ENCODE results near the gene IL36RN.

Gene IL36RN

GRCh38 chr2:113098041-113098440 lies 39.0 kb downstream of the IL36RN start:
- ChIA-PET CTCF (interaction anchor here (0.6 to 1.1 kb wide), 2 partner anchors 17 to 19 kb away, joined by 3 read pairs; no protein-coding TSS in a partner anchor), POLR2A (no interaction called here)
- no peak for DNase-seq (ENCODE audit: extremely low spot score)
- TF ChIP-seq ARNT (IDR thresholded peaks at IDR 0.05) (no peak), BHLHE40 (IDR thresholded peaks at IDR 0.05; ENCODE audit: borderline replicate concordance) (no peak), HDGF (IDR thresholded peaks at IDR 0.05; ENCODE audit: borderline replicate concordance) (no peak), ELF4 (IDR thresholded peaks at IDR 0.05) (no peak), FOXA1 (IDR thresholded peaks at IDR 0.05) (no peak), ZNF384 (IDR thresholded peaks at IDR 0.05) (no peak)

DNA sequence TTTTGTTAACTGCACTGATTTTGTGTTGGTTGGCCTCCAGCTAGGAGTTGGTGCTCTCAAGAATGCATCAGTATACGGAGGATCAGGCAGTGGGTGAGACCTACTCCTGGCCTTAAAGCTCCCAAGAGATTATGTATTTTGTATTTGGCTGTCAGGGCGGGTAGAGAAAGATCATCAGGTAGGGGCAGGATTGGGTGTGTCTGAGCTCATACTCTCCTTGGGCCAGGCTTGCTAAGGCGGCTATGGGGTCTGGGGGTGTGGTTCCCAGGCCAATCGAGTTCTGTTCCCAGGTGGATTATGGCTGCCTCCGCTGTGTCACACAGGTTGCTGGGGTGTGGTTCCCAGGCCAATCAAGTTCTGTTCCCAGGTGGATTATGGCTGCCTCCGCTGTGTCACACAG lies 39.5 kb downstream of the IL36RN start:
- TF ChIP-seq ZNF384 (IDR thresholded peaks at IDR 0.05) (no peak), FOXK2 (IDR thresholded peaks at IDR 0.05) (no peak), SP1 (IDR thresholded peaks at IDR 0.05) (no peak), LEF1 (IDR thresholded peaks at IDR 0.05; ENCODE audit: borderline replicate concordance) (no peak), ELF4 (IDR thresholded peaks at IDR 0.05) (no peak), ARNT (IDR thresholded peaks at IDR 0.05) (no peak), NFRKB (IDR thresholded peaks at IDR 0.05) (no peak), FOXM1 (IDR thresholded peaks at IDR 0.05; ENCODE audit: borderline replicate concordance) (no peak), L3MBTL2 (conservative IDR thresholded peaks at IDR 0.05) (no peak), HDGF (IDR thresholded peaks at IDR 0.05; ENCODE audit: borderline replicate concordance) (no peak), SUZ12 (IDR thresholded peaks at IDR 0.05) (no peak), CTBP1 (IDR thresholded peaks at IDR 0.05; ENCODE audit: borderline replicate concordance) (no peak), FOXA1 (IDR thresholded peaks at IDR 0.05) (no peak), PKNOX1 (IDR thresholded peaks at IDR 0.05) (no peak), TARDBP (IDR thresholded peaks at IDR 0.05) (no peak)
- no peak for DNase-seq (ENCODE audit: extremely low spot score)
- CTCF ChIA-PET: interaction anchor here (1.1 kb wide), 1 partner anchor 18 kb away, joined by 3 read pairs; no protein-coding TSS in a partner anchor
- POLR2A ChIA-PET: no interaction called here

- ChIA-PET CTCF (no interaction called here), POLR2A (interaction anchor here (0.6 kb wide), 1 partner anchor 8 kb away, joined by 3 read pairs; no protein-coding TSS in a partner anchor)
- no peak for DNase-seq (ENCODE audit: extremely low spot score)
- TF ChIP-seq BHLHE40 (IDR thresholded peaks at IDR 0.05; ENCODE audit: borderline replicate concordance) (no peak), FOXK2 (IDR thresholded peaks at IDR 0.05) (no peak), HDGF (IDR thresholded peaks at IDR 0.05; ENCODE audit: borderline replicate concordance) (no peak), TARDBP (IDR thresholded peaks at IDR 0.05) (no peak), FOXA1 (IDR thresholded peaks at IDR 0.05) (no peak), CTBP1 (IDR thresholded peaks at IDR 0.05; ENCODE audit: borderline replicate concordance) (no peak), NFRKB (IDR thresholded peaks at IDR 0.05) (no peak), ARNT (IDR thresholded peaks at IDR 0.05) (no peak), ELF4 (IDR thresholded peaks at IDR 0.05) (no peak), L3MBTL2 (conservative IDR thresholded peaks at IDR 0.05) (no peak), PKNOX1 (IDR thresholded peaks at IDR 0.05) (no peak), LEF1 (IDR thresholded peaks at IDR 0.05; ENCODE audit: borderline replicate concordance) (no peak), SUZ12 (IDR thresholded peaks at IDR 0.05) (no peak), FOXM1 (IDR thresholded peaks at IDR 0.05; ENCODE audit: borderline replicate concordance) (no peak), SP1 (IDR thresholded peaks at IDR 0.05) (no peak), ZNF384 (IDR thresholded peaks at IDR 0.05) (no peak)
These were observed 43.1 kb downstream of the IL36RN start for GRCh38 chr2:113102133-113102532.

- CTCF ChIA-PET: no interaction called here
- no peak for DNase-seq (ENCODE audit: extremely low spot score)
- no peak for TF ChIP-seq TARDBP (IDR thresholded peaks at IDR 0.05)
- TF ChIP-seq ZNF384 (IDR thresholded peaks at IDR 0.05): no peak
- TF ChIP-seq BHLHE40 (IDR thresholded peaks at IDR 0.05; ENCODE audit: borderline replicate concordance): no peak
- TF ChIP-seq SP1 (IDR thresholded peaks at IDR 0.05): no peak
- TF ChIP-seq PKNOX1 (IDR thresholded peaks at IDR 0.05): no peak
- no peak for TF ChIP-seq CTBP1 (IDR thresholded peaks at IDR 0.05; ENCODE audit: borderline replicate concordance)
- no peak for TF ChIP-seq FOXK2 (IDR thresholded peaks at IDR 0.05)
- no peak for TF ChIP-seq SUZ12 (IDR thresholded peaks at IDR 0.05)
- TF ChIP-seq FOXM1 (IDR thresholded peaks at IDR 0.05; ENCODE audit: borderline replicate concordance): no peak
- no peak for TF ChIP-seq ARNT (IDR thresholded peaks at IDR 0.05)
- no peak for TF ChIP-seq ELF4 (IDR thresholded peaks at IDR 0.05)
- no peak for TF ChIP-seq FOXA1 (IDR thresholded peaks at IDR 0.05)
- TF ChIP-seq LEF1 (IDR thresholded peaks at IDR 0.05; ENCODE audit: borderline replicate concordance): no peak
- TF ChIP-seq HDGF (IDR thresholded peaks at IDR 0.05; ENCODE audit: borderline replicate concordance): no peak
- TF ChIP-seq NFRKB (IDR thresholded peaks at IDR 0.05): no peak
- no peak for TF ChIP-seq L3MBTL2 (conservative IDR thresholded peaks at IDR 0.05)
- POLR2A ChIA-PET: no interaction called here
These were observed 44.3 kb downstream of the IL36RN start for GRCh38 chr2:113103277-113103676.

DNA sequence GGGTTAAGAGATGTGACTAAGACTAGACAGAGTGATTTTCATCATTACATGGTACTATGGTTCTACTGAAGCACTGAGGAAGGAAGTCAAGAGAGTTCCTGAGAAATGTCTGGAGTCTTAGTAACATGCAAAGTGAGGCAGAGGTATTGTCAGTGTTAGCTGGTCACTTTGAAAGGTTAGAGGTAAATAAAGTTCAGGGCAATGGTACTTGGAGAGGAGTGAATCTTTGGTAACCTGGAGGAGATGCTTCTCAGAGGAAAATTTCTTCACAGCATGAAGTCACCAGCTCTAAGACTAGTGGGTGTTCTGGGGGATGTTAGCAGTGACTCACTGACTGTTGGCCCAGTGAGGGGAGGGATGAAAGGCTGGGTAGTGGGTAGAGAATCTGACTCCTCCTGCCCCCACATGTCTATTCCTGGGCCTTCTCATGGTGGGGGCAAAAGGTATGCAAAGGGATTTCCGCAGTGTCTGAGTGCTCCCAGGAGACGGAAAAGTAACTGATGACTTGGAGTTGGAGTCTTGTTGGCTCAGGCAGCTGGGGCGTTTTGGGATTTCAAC lies 45.1 kb downstream of the IL36RN start:
- POLR2A ChIA-PET: interaction anchor here (1.1 kb wide), 1 partner anchor 519 kb away, joined by 3 read pairs; no protein-coding TSS in a partner anchor
- CTCF ChIA-PET: no interaction called here
- TF ChIP-seq L3MBTL2 (conservative IDR thresholded peaks at IDR 0.05) (no peak), FOXA1 (IDR thresholded peaks at IDR 0.05) (no peak), BHLHE40 (IDR thresholded peaks at IDR 0.05; ENCODE audit: borderline replicate concordance) (no peak), ELF4 (IDR thresholded peaks at IDR 0.05) (no peak), NFRKB (IDR thresholded peaks at IDR 0.05) (no peak)
- DNase-seq (ENCODE audit: extremely low spot score): no peak

Data from HEK293T (cell line).